ENCODE data around the gene PLEKHA1. TPM values are rescaled to one million over a fixed set of nuclear protein-coding genes. Genes with fewer than 3 reads are reported as not detected.

PLEKHA1 gene
- total and polyA plus RNA-seq, 2 experiments from 2014 or later = 25.8 to 36.6 TPM

DNA sequence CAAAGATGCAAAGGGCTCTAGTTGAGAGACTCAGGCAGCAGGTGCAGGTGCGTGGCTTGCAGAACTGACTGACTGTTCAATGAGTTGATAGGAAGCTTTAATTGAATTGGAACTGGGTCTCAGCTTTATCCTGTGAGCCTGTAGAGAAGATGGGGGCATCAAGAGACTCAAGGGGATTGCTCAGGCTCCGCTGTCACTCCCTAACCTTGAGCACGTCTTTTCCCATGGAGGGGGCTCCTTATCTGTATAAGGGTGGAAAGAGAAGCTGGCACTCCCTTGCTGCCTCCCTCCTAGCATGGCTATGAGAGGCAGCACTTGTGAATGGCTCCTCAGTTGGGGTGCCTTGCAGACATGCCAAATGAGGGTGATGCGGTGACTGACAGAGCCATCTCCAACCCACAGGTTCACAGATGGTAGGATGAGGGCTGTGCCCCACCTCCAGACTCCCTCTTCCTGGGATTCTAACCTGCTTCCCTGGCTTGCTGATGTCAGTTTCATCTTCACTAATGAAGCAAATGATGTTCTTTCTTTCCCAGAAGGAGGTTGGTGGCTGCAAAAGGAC lies 12.4 kb upstream of the PLEKHA1 start (continued):
- TF ChIP-seq, protein P1, sequence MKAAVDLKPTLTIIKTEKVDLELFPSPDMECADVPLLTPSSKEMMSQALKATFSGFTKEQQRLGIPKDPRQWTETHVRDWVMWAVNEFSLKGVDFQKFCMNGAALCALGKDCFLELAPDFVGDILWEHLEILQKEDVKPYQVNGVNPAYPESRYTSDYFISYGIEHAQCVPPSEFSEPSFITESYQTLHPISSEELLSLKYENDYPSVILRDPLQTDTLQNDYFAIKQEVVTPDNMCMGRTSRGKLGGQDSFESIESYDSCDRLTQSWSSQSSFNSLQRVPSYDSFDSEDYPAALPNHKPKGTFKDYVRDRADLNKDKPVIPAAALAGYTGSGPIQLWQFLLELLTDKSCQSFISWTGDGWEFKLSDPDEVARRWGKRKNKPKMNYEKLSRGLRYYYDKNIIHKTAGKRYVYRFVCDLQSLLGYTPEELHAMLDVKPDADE (IDR thresholded peaks at IDR 0.05) = no peak
- TF ChIP-seq EZH2 (IDR thresholded peaks at IDR 0.05; ENCODE audit: low read depth, unreplicated experiment) (no peak), EZH2phosphoT487 (IDR thresholded peaks at IDR 0.05; ENCODE audit: unreplicated experiment) (no peak)
- TF ChIP-seq, protein P2, sequence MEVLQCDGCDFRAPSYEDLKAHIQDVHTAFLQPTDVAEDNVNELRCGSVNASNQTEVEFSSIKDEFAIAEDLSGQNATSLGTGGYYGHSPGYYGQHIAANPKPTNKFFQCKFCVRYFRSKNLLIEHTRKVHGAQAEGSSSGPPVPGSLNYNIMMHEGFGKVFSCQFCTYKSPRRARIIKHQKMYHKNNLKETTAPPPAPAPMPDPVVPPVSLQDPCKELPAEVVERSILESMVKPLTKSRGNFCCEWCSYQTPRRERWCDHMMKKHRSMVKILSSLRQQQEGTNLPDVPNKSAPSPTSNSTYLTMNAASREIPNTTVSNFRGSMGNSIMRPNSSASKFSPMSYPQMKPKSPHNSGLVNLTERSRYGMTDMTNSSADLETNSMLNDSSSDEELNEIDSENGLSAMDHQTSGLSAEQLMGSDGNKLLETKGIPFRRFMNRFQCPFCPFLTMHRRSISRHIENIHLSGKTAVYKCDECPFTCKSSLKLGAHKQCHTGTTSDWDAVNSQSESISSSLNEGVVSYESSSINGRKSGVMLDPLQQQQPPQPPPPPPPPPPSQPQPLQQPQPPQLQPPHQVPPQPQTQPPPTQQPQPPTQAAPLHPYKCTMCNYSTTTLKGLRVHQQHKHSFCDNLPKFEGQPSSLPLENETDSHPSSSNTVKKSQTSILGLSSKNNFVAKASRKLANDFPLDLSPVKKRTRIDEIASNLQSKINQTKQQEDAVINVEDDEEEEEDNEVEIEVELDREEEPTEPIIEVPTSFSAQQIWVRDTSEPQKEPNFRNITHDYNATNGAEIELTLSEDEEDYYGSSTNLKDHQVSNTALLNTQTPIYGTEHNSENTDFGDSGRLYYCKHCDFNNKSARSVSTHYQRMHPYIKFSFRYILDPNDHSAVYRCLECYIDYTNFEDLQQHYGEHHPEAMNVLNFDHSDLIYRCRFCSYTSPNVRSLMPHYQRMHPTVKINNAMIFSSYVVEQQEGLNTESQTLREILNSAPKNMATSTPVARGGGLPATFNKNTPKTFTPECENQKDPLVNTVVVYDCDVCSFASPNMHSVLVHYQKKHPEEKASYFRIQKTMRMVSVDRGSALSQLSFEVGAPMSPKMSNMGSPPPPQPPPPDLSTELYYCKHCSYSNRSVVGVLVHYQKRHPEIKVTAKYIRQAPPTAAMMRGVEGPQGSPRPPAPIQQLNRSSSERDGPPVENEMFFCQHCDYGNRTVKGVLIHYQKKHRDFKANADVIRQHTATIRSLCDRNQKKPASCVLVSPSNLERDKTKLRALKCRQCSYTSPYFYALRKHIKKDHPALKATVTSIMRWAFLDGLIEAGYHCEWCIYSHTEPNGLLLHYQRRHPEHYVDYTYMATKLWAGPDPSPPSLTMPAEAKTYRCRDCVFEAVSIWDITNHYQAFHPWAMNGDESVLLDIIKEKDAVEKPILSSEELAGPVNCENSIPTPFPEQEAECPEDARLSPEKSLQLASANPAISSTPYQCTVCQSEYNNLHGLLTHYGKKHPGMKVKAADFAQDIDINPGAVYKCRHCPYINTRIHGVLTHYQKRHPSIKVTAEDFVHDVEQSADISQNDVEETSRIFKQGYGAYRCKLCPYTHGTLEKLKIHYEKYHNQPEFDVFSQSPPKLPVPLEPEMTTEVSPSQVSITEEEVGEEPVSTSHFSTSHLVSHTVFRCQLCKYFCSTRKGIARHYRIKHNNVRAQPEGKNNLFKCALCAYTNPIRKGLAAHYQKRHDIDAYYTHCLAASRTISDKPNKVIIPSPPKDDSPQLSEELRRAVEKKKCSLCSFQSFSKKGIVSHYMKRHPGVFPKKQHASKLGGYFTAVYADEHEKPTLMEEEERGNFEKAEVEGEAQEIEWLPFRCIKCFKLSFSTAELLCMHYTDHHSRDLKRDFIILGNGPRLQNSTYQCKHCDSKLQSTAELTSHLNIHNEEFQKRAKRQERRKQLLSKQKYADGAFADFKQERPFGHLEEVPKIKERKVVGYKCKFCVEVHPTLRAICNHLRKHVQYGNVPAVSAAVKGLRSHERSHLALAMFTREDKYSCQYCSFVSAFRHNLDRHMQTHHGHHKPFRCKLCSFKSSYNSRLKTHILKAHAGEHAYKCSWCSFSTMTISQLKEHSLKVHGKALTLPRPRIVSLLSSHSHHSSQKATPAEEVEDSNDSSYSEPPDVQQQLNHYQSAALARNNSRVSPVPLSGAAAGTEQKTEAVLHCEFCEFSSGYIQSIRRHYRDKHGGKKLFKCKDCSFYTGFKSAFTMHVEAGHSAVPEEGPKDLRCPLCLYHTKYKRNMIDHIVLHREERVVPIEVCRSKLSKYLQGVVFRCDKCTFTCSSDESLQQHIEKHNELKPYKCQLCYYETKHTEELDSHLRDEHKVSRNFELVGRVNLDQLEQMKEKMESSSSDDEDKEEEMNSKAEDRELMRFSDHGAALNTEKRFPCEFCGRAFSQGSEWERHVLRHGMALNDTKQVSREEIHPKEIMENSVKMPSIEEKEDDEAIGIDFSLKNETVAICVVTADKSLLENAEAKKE (CRISPR knock-in tag; IDR thresholded peaks at IDR 0.05) = no peak

DNA sequence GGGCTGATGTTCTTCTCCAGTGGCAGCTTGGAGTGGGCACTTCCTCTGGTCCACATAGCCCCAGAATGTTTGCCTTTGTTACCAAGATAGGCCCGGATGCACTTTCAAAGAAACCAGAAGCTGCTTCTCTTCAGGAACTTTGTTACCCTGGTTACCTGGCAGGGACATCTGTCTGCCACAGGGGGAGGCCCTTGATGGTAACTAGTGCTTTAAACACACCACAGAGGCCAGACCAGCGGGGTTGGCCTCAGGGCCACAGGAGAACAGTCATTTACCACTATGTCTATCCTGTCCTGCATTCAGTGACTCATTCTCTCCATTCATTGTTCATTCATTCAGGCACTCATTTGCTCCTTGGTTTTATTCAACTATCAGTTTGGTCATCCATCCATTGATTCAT lies 11.9 kb upstream of the PLEKHA1 start:
- Histone ChIP-seq H3K79me2 (replicated peaks; ENCODE audit: insufficient read depth) (no peaks in the 10 kb centered on the region), H3K4me1 (ENCODE audit: insufficient read depth) (no peaks in the 10 kb centered on the region), H3K4me2 (no peak overlapping the region), H3K9me2 (ENCODE audit: insufficient read depth) (0 out of 2 replicates have a peak, but pooled peaks cover 2% of the 10 kb centered on the region), H2AFZ (no peak overlapping the region), H3K27ac (ENCODE audit: low read depth) (no peak overlapping the region), H4K20me1 (replicated peaks; ENCODE audit: insufficient read depth) (no peaks in the 10 kb centered on the region), H3F3A (replicated peaks; ENCODE audit: low read depth) (no peaks in the 10 kb centered on the region), H3K27me3 (ENCODE audit: insufficient read depth) (no peaks in the 10 kb centered on the region), H3K4me3 (no peak overlapping the region), H3K36me3 (ENCODE audit: insufficient read depth) (no peaks in the 10 kb centered on the region)
- Mint-ChIP-seq H3K27me3 (ENCODE audit: insufficient read depth, low read depth, poor library complexity) (peaks cover 2% of the 10 kb centered on the region), H3K27ac (no peak overlapping the region), H3K36me3 (ENCODE audit: low read depth) (peaks cover 6% of the 10 kb centered on the region; the same call in 2 of the 3 replicates), H3K9me3 (peaks cover 15% of the 10 kb centered on the region), H3K4me1 (0 out of 3 replicates have a peak, but pooled peaks cover 4% of the 10 kb centered on the region), H3K4me3 (no peak overlapping the region)
- DNase-seq (ENCODE audit: low spot score) (no peak), ATAC-seq (no peak)
- TF ChIP-seq STAT1 (IDR thresholded peaks at IDR 0.05; ENCODE audit: unreplicated experiment) (no peak), ZNF331 (CRISPR knock-in tag; IDR thresholded peaks at IDR 0.05; ENCODE audit: low read depth) (no peak), POLR2AphosphoS5 (IDR thresholded peaks at IDR 0.05; ENCODE audit: low read depth) (no peak), EZH2phosphoT487 (IDR thresholded peaks at IDR 0.05; ENCODE audit: unreplicated experiment) (no peak), EZH2 (IDR thresholded peaks at IDR 0.05; ENCODE audit: low read depth, unreplicated experiment) (no peak), JUNB (IDR thresholded peaks at IDR 0.05; ENCODE audit: unreplicated experiment) (no peak)
- TF ChIP-seq, protein P1 (IDR thresholded peaks at IDR 0.05) = no peak
